ENCODE measurements around the gene ITPRIPL2. TPM values are rescaled to one million over a fixed set of nuclear protein-coding genes. Genes with fewer than 3 reads are reported as not detected.

ITPRIPL2 gene
- polyA plus RNA-seq, 1 donor (not counting 4 experiments of a cell fraction or from before 2014, with no cell fraction given): 5.9 TPM

DNA sequence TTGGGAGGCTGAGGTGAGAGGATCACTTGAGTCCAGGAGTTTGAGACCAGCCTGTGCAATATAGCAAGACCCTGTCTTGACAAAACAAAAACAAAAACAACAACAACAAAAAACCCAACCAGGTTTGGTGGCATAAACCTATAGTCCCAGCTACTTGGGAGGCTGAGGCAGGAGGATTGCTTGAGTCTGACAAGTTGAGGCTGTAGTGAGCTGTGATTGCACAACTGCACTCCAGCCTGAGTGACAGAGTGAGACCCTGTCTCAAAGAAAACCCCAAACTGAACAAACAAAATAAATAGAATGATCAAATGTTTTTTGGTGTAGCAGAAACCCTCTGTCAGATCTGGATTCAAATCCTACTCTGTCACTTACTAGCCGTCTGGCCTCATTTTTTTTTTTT, 38.3 kb downstream of the ITPRIPL2 start:
- Histone ChIP-seq H3K79me2 (ENCODE audit: control insufficient read depth, insufficient read depth, low read length) (no peaks in the 10 kb centered on the region), H3K4me1 (ENCODE audit: control insufficient read depth, extremely low read depth, insufficient read depth, low read length) (no peaks in the 10 kb centered on the region), H4K20me1 (ENCODE audit: control insufficient read depth, extremely low read depth, insufficient read depth, low read length) (no peaks in the 10 kb centered on the region), H3K4me3 (ENCODE audit: control insufficient read depth in 2 of 3, extremely low read depth in 1 of 3, insufficient read depth in 2 of 3, low read depth in 1 of 3, low read length in 3 of 3) (no peak overlapping the region), H3K9me3 (ENCODE audit: control insufficient read depth, low read depth, low read length) (no peaks in the 10 kb centered on the region), H3K27me3 (ENCODE audit: control insufficient read depth, extremely low read depth, insufficient read depth, low read length) (no peaks in the 10 kb centered on the region), H3K9ac (ENCODE audit: control insufficient read depth, extremely low read depth, insufficient read depth, low read length) (no peak overlapping the region), H3K4me2 (ENCODE audit: control insufficient read depth, extremely low read depth, insufficient read depth, low read depth, low read length) (no peak overlapping the region), H2AFZ (ENCODE audit: control insufficient read depth, low read length) (no peak overlapping the region), H3K9me1 (ENCODE audit: control insufficient read depth, extremely low read depth, insufficient read depth, low read length) (no peaks in the 10 kb centered on the region), H3K27ac (ENCODE audit: control insufficient read depth, insufficient read depth, low read length) (no peak overlapping the region), H3K36me3 (ENCODE audit: control insufficient read depth in 2 of 2, extremely low read depth in 1 of 2, insufficient read depth in 2 of 2, low read length in 2 of 2) (no peaks in the 10 kb centered on the region)
- FAIRE-seq (no peak), DNase-seq (ENCODE audit: low read depth, low spot score) (no peak)
- TF ChIP-seq, protein P1, sequence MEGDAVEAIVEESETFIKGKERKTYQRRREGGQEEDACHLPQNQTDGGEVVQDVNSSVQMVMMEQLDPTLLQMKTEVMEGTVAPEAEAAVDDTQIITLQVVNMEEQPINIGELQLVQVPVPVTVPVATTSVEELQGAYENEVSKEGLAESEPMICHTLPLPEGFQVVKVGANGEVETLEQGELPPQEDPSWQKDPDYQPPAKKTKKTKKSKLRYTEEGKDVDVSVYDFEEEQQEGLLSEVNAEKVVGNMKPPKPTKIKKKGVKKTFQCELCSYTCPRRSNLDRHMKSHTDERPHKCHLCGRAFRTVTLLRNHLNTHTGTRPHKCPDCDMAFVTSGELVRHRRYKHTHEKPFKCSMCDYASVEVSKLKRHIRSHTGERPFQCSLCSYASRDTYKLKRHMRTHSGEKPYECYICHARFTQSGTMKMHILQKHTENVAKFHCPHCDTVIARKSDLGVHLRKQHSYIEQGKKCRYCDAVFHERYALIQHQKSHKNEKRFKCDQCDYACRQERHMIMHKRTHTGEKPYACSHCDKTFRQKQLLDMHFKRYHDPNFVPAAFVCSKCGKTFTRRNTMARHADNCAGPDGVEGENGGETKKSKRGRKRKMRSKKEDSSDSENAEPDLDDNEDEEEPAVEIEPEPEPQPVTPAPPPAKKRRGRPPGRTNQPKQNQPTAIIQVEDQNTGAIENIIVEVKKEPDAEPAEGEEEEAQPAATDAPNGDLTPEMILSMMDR (optimal IDR thresholded peaks at IDR 0.05 in 1 of 3, IDR thresholded peaks at IDR 0.05 in 1 of 3, conservative IDR thresholded peaks at IDR 0.05 in 1 of 3; ENCODE audit: extremely low read depth in 1 of 3, insufficient read depth in 2 of 3, low read length in 3 of 3): no peak
- no peak for TF ChIP-seq EZH2 (IDR thresholded peaks at IDR 0.05; ENCODE audit: low read length)
- dilution Hi-C loops (cut with MboI; ENCODE audit: extremely low pct_ligation_motif_present, low sequenced_read_pairs): no loop called here

DNA sequence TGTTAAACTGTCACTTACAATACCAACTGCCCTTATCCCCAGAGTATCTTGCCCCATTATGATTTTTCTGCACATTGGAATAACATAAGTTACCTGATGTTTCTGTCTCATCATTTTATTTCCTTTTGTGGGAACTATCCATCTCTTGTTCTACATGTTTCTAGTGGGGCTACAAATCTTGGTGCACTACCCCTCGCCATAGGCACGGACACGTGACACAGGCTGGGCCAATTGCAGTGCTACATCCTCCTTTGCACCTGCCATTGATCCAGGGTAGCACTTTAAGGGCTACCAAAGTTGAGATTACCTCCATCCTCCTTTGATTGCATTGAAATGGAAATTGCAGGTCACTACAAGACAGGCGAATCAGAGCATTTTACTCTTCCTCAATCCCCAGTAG, 40.1 kb downstream of the ITPRIPL2 start:
- dilution Hi-C loops (cut with MboI; ENCODE audit: extremely low pct_ligation_motif_present, low sequenced_read_pairs): no loop called here
- H3K27me3 ChIP-seq (ENCODE audit: control insufficient read depth, extremely low read depth, insufficient read depth, low read length): no peaks in the 10 kb centered on the region
- H2AFZ ChIP-seq (ENCODE audit: control insufficient read depth, low read length): no peak overlapping the region
- no peaks in the 10 kb centered on the region for H3K9me1 ChIP-seq (ENCODE audit: control insufficient read depth, extremely low read depth, insufficient read depth, low read length)
- no peak overlapping the region for H3K4me3 ChIP-seq (ENCODE audit: control insufficient read depth in 2 of 3, extremely low read depth in 1 of 3, insufficient read depth in 2 of 3, low read depth in 1 of 3, low read length in 3 of 3)
- H3K79me2 ChIP-seq (ENCODE audit: control insufficient read depth, insufficient read depth, low read length): no peaks in the 10 kb centered on the region
- H4K20me1 ChIP-seq (ENCODE audit: control insufficient read depth, extremely low read depth, insufficient read depth, low read length): no peaks in the 10 kb centered on the region
- H3K9me3 ChIP-seq (ENCODE audit: control insufficient read depth, low read depth, low read length): no peaks in the 10 kb centered on the region
- no peak overlapping the region for H3K27ac ChIP-seq (ENCODE audit: control insufficient read depth, insufficient read depth, low read length)
- DNase-seq (ENCODE audit: low read depth, low spot score) (no peak), FAIRE-seq (no peak)
- H3K36me3 ChIP-seq (ENCODE audit: control insufficient read depth in 2 of 2, extremely low read depth in 1 of 2, insufficient read depth in 2 of 2, low read length in 2 of 2): no peaks in the 10 kb centered on the region
- no peaks in the 10 kb centered on the region for H3K4me1 ChIP-seq (ENCODE audit: control insufficient read depth, extremely low read depth, insufficient read depth, low read length)
- TF ChIP-seq, protein P1 (optimal IDR thresholded peaks at IDR 0.05 in 1 of 3, IDR thresholded peaks at IDR 0.05 in 1 of 3, conservative IDR thresholded peaks at IDR 0.05 in 1 of 3; ENCODE audit: extremely low read depth in 1 of 3, insufficient read depth in 2 of 3, low read length in 3 of 3): no peak
- TF ChIP-seq EZH2 (IDR thresholded peaks at IDR 0.05; ENCODE audit: low read length): no peak
- H3K4me2 ChIP-seq (ENCODE audit: control insufficient read depth, extremely low read depth, insufficient read depth, low read depth, low read length): no peak overlapping the region
- no peak overlapping the region for H3K9ac ChIP-seq (ENCODE audit: control insufficient read depth, extremely low read depth, insufficient read depth, low read length)
